ENCODE data around the gene C10orf120.

DNA sequence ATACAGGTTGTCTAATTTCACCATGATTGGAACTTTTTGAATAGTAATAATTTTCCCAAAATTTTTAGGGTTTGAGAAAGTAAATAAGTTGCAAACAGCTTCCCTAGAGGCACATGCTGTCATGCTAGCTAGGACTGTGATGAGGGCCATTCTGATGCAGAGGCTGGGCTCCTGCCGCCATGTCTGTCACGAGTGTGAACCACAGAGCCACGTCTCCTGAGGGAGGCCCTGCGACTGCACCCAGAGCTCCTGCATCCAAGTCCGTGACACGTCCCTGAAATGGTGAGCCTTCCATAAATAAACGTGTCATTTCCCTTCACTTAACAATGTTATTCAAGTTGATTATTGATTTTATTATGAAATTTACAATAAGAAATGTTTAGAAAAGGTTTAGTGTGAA lies 40.0 kb downstream of the C10orf120 start:
- no peak for TF ChIP-seq CTCF (IDR thresholded peaks at IDR 0.05)
- no peak for TF ChIP-seq EP300 (IDR thresholded peaks at IDR 0.05; ENCODE audit: low read depth)
- no peak for TF ChIP-seq POLR2AphosphoS5 (IDR thresholded peaks at IDR 0.05)
- no peak for TF ChIP-seq POLR2A (IDR thresholded peaks at IDR 0.05)
